SK-N-SH treated with all-trans-retinoic acid at 6 μM for 48 hours (cell line): ENCODE measurements around the gene MIEF2.
"Not testable (repeated sequence)": the region's sequence is repeated elsewhere in the genome, so short reads cannot be mapped to it uniquely, and the experiment has no call there.

ENCODE experiments used
- ATAC-seq: fragments of 200-7000 bp; cut with Tn5 transposase; 3 replicates; pipeline ENCODE4 v1.9.1; 2020; ENCODE audit warnings: mild to moderate bottlenecking, moderate library complexity
- ARNTL ChIP-seq: fragments of 450-650 bp; formaldehyde crosslinking; IDR thresholded peaks from 2 replicates; pipeline ENCODE4 v1.5.0; 2020; ENCODE audit warnings: low read depth, mild to moderate bottlenecking, moderate library complexity, borderline replicate concordance
- BACH2 ChIP-seq: fragments of 250-450 bp; sonication (Bioruptor Pico); IDR thresholded peaks from 2 replicates; pipeline ENCODE4 v1.9.0; 2021; ENCODE audit warnings: mild to moderate bottlenecking, borderline replicate concordance
- CSDC2 ChIP-seq: fragments of 250-450 bp; sonication (Bioruptor Pico); IDR thresholded peaks from 2 replicates; pipeline ENCODE4 v1.5.0; 2020; ENCODE audit warnings: mild to moderate bottlenecking, moderate library complexity
- ESRRG ChIP-seq: fragments of 250-450 bp; sonication (Bioruptor Pico); IDR thresholded peaks from 2 replicates; pipeline ENCODE4 v1.6.1; 2021; ENCODE audit warnings: mild to moderate bottlenecking
- GLIS3 ChIP-seq: fragments of 250-450 bp; sonication (Bioruptor Pico); IDR thresholded peaks from 2 replicates; pipeline ENCODE4 v1.5.0; 2020; ENCODE audit warnings: mild to moderate bottlenecking, moderate library complexity
- OSR1 ChIP-seq: fragments of 250-450 bp; sonication (Bioruptor Pico); IDR thresholded peaks from 2 replicates; pipeline ENCODE4 v1.8.0; 2022; ENCODE audit warnings: moderate library complexity, mild to moderate bottlenecking, inconsistent platforms
- PATZ1 ChIP-seq: fragments of 250-450 bp; sonication (Bioruptor Pico); IDR thresholded peaks from 2 replicates; pipeline ENCODE4 v1.8.0; 2020; ENCODE audit warnings: mild to moderate bottlenecking, moderate library complexity, borderline replicate concordance
- POU6F1 ChIP-seq: fragments of 250-450 bp; sonication (Bioruptor Pico); IDR thresholded peaks from 2 replicates; pipeline ENCODE4 v1.8.0; 2021; ENCODE audit warnings: low read depth, mild to moderate bottlenecking, moderate library complexity, borderline replicate concordance
- PPARA ChIP-seq: fragments of 250-450 bp; sonication (Bioruptor Pico); IDR thresholded peaks from 2 replicates; pipeline ENCODE4 v1.5.0; 2020; ENCODE audit warnings: mild to moderate bottlenecking, borderline replicate concordance
- RARB ChIP-seq: fragments of 250-450 bp; sonication (Bioruptor Pico); IDR thresholded peaks from 2 replicates; pipeline ENCODE4 v1.8.0; 2021; ENCODE audit warnings: mild to moderate bottlenecking, moderate library complexity
- TOX ChIP-seq: fragments of 250-450 bp; sonication (Bioruptor Pico); IDR thresholded peaks from 2 replicates; pipeline ENCODE4 v1.8.0; 2021; ENCODE audit warnings: mild to moderate bottlenecking, moderate library complexity, borderline replicate concordance
- ZC3H10 ChIP-seq: fragments of 250-450 bp; sonication (Bioruptor Pico); IDR thresholded peaks from 2 replicates; pipeline ENCODE4 v1.5.1; 2021; ENCODE audit warnings: mild to moderate bottlenecking, moderate library complexity
- ZFP30 ChIP-seq: fragments of 450-650 bp; formaldehyde crosslinking; IDR thresholded peaks from 2 replicates; pipeline ENCODE4 v1.5.0; 2022; ENCODE audit warnings: mild to moderate bottlenecking, moderate library complexity
- ZNF565 ChIP-seq: fragments of 450-650 bp; formaldehyde crosslinking; conservative IDR thresholded peaks from 2 replicates; pipeline ENCODE4 v1.5.0; 2020; ENCODE audit warnings: low read depth, mild to moderate bottlenecking, moderate library complexity
- ZNF70 ChIP-seq: fragments of 450-650 bp; formaldehyde crosslinking; IDR thresholded peaks from 2 replicates; pipeline ENCODE4 v1.5.0; 2020; ENCODE audit warnings: mild to moderate bottlenecking, moderate library complexity
- ZNF8 ChIP-seq: fragments of 450-650 bp; formaldehyde crosslinking; IDR thresholded peaks from 2 replicates; pipeline ENCODE4 v1.5.0; 2020; ENCODE audit warnings: mild to moderate bottlenecking, moderate library complexity
- TF ChIP-seq, protein P1 (sequence below): fragments of 250-450 bp; sonication (Bioruptor Pico); IDR thresholded peaks from 2 replicates; pipeline ENCODE4 v1.5.1; 2020; ENCODE audit warnings: low read depth, mild to moderate bottlenecking, moderate library complexity

The MIEF2 gene

GRCh38 chr17:18291718-18292540 lies 31.5 kb downstream of the MIEF2 start:
- no peak for ATAC-seq
- TF ChIP-seq ZNF70 (no peak), CSDC2 (CRISPR knock-in tag) (no peak), PATZ1 (CRISPR knock-in tag) (no peak), ZC3H10 (CRISPR knock-in tag) (no peak), ARNTL (CRISPR knock-in tag) (no peak), RARB (no peak), ESRRG (CRISPR knock-in tag) (no peak), TOX (CRISPR knock-in tag) (no peak), OSR1 (no peak), ZNF565 (no peak), ZFP30 (CRISPR knock-in tag) (no peak), PPARA (CRISPR knock-in tag) (no peak)
- TF ChIP-seq, protein P1, sequence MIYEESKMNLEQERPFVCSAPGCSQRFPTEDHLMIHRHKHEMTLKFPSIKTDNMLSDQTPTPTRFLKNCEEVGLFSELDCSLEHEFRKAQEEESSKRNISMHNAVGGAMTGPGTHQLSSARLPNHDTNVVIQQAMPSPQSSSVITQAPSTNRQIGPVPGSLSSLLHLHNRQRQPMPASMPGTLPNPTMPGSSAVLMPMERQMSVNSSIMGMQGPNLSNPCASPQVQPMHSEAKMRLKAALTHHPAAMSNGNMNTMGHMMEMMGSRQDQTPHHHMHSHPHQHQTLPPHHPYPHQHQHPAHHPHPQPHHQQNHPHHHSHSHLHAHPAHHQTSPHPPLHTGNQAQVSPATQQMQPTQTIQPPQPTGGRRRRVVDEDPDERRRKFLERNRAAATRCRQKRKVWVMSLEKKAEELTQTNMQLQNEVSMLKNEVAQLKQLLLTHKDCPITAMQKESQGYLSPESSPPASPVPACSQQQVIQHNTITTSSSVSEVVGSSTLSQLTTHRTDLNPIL (CRISPR knock-in tag), result no peak

GRCh38 chr17:18298061-18298460 lies 37.6 kb downstream of the MIEF2 start:
- not testable (repeated sequence) for ATAC-seq

GRCh38 chr17:18300725-18301480 lies 40.4 kb downstream of the MIEF2 start:
- no peak for TF ChIP-seq PATZ1 (CRISPR knock-in tag)
- no peak for TF ChIP-seq GLIS3
- no peak for TF ChIP-seq PPARA (CRISPR knock-in tag)
- TF ChIP-seq POU6F1 (CRISPR knock-in tag), result no peak
- no peak for TF ChIP-seq ZNF8 (CRISPR knock-in tag)
- TF ChIP-seq BACH2 (CRISPR knock-in tag), result no peak
- TF ChIP-seq OSR1, result no peak
- no peak for TF ChIP-seq ZFP30 (CRISPR knock-in tag)
- TF ChIP-seq, protein P1 (CRISPR knock-in tag), result no peak
- ATAC-seq, result no peak

DNA sequence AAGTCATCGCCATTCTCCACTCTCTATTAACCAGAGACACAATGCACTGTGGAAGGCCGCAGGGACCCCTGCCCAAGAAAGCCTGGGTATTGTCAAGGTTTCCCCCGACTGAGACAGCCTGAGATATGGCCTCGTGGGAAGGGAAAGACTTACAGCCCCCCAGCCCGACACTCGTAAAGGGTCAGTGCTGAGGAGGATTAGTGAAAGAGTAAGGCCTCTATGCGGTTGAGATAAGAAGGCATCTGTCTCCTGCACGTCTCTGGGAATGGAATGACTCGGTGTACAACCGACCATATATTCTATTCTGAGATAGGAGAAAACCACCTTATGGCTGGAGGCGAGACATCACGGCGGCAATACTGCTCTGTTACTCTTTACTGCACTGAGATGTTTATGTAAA lies 42.7 kb downstream of the MIEF2 start:
- ATAC-seq, result not testable (repeated sequence)
